PFSK-1 (cell line): Measurements from ENCODE around the gene PLEKHG2.

Experiments used
- FOXP2 ChIP-seq: optimal IDR thresholded peaks from 2 replicates; pipeline ENCODE3; 2011; ENCODE audit warnings: borderline replicate concordance, control low read depth, inconsistent platforms; ENCODE audit not compliant: insufficient read depth; ENCODE audit errors: extremely low read length, extremely low read depth
- POLR2AphosphoS5 ChIP-seq: IDR thresholded peaks from 2 replicates; pipeline ENCODE4 v1.6.1; 2012; ENCODE audit warnings: low read depth, mild to moderate bottlenecking, control low read depth, low read length, moderate library complexity
- REST ChIP-seq, 2 experiments: IDR thresholded peaks; 2 replicates each; pipeline versions ENCODE4 v1.6.1 to v1.8.0; 2011 to 2012; ENCODE audit warnings: low read depth in 2 of 2, low read length in 2 of 2, control low read depth in 1 of 2, inconsistent platforms in 1 of 2, mild to moderate bottlenecking in 1 of 2, moderate library complexity in 1 of 2; ENCODE audit not compliant: insufficient read depth in 1 of 2
- SIN3A ChIP-seq: IDR thresholded peaks from 2 replicates; pipeline ENCODE4 v1.6.1; 2012; ENCODE audit warnings: mild to moderate bottlenecking, low read length, moderate library complexity, borderline replicate concordance; ENCODE audit not compliant: insufficient read depth
- TAF1 ChIP-seq: IDR thresholded peaks from 2 replicates; pipeline ENCODE4 v1.6.1; 2012; ENCODE audit warnings: low read length, control low read depth, borderline replicate concordance; ENCODE audit not compliant: insufficient read depth

Gene PLEKHG2

GRCh38 chr19:39409208-39410016 is 3.1 kb upstream of the PLEKHG2 start:
- TF ChIP-seq POLR2AphosphoS5 (no peak), SIN3A (no peak), FOXP2 (no peak), TAF1 (no peak), REST (IDR thresholded peaks at IDR 0.05; ENCODE audit: insufficient read depth in 1 of 2, low read depth in 2 of 2, low read length in 2 of 2) (no peak)

GRCh38 chr19:39410017-39410830 is 2.2 kb upstream of the PLEKHG2 start:
- TF ChIP-seq POLR2AphosphoS5 (no peak), SIN3A (no peak), FOXP2 (no peak), REST (IDR thresholded peaks at IDR 0.05; ENCODE audit: insufficient read depth in 1 of 2, low read depth in 2 of 2, low read length in 2 of 2) (no peak), TAF1 (no peak)

- TF ChIP-seq FOXP2 (no peak), SIN3A (no peak)
Measured at GRCh38 chr19:39410831-39411080, 1.7 kb upstream of the PLEKHG2 start.

DNA sequence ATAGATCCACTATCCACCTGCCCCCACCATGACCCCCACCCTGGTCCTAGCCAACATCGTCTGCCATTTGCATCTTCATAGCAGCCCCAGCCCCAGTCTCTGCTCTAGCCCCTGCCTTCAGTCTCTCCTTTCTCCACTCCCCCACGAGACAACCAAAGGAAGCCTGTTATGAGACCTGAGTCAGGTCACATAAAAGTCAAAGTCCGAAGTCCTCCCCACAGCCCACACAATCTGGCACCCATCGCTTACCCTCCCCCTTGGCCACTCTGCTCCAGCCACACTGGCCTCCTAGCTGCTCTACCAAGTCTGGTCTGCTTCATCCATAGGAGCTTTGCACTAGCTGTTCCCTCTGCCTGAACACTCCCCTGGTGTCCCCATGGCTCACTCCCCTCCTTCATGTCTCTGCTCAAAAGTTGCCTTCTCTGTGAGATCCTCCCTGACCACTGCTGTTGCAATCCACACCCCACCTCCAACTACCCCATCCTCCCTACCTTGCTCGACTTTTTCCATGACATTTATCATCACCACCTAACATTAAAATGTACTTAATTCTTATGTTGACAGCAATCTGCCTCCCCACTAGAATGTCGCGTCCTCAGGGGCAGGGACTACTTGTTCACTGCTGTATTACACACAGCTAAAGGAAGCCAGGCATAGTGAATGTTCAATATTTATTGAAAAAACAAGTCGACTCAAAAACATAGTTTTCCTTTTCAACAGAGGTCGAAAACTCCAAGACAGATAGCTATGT is 1.2 kb upstream of the PLEKHG2 start:
- TF ChIP-seq POLR2AphosphoS5 (no peak), REST (IDR thresholded peaks at IDR 0.05; ENCODE audit: insufficient read depth in 1 of 2, low read depth in 2 of 2, low read length in 2 of 2) (no peak), SIN3A (no peak), TAF1 (no peak), FOXP2 (no peak)

GRCh38 chr19:39411832-39412099 is 703 bp upstream of the PLEKHG2 start:
- no peak for TF ChIP-seq REST (IDR thresholded peaks at IDR 0.05; ENCODE audit: insufficient read depth in 1 of 2, low read depth in 2 of 2, low read length in 2 of 2)
- TF ChIP-seq SIN3A, result no peak
- TF ChIP-seq TAF1, result no peak
- TF ChIP-seq POLR2AphosphoS5, result no peak
